DMS 273 (cell line): Measurements from ENCODE around the gene DDX10.
"Not testable (repeated sequence)": the region's sequence is repeated elsewhere in the genome, so short reads cannot be mapped to it uniquely, and the experiment has no call there.

Experiments
- DNase-seq: peaks from one replicate; lab custom pipeline; 2025; ENCODE audit not compliant: unreplicated experiment; lab: John Stamatoyannopoulos, UW

DDX10 gene

DNA sequence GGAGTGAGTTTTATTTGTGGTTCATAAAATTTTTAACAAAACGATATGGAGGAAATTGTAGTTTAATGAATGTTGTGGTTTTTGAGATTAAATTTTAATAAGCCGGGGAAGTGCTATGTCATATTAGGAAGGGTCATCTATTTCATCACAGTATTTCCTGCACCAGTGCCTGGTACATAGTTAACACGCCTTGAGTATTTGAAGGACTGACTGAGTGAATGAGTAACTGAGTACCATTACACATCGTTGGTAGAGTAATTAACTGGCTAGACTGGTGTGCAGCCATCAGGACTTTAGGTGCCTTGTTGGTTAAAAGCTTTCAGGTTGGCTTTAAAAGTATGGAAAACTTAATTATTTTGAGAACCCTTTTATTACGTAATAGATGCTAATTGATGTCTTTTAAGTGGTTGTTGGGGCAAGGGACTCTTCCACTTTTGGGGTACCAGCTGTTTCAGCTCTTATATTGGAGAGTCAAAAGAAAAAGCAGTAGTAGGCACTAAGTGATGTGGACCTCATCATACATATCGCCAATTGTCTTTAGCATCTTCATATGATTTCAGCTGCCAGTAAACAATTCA, 101.8 kb downstream of the DDX10 start:
- DNase-seq, result no peak

DNA sequence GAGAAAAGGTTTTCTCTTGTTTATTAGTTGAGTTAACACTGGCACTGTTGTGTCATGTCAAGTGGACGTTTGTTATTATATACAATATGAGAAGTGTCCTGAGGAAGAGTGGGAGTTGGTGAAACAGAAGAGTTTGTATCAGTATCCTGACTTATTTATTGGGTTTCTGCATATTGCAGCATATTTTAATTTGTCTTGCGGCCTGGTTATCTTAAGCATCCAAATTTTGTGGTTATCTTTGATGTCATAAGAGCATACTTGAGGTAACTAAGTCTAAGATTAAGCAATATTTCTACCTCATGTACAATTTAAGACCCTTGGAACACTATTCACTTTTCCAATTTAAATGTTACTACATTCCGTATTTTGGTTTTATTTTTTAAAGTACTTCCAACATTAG, 103.5 kb downstream of the DDX10 start:
- DNase-seq, result no peak

DNA sequence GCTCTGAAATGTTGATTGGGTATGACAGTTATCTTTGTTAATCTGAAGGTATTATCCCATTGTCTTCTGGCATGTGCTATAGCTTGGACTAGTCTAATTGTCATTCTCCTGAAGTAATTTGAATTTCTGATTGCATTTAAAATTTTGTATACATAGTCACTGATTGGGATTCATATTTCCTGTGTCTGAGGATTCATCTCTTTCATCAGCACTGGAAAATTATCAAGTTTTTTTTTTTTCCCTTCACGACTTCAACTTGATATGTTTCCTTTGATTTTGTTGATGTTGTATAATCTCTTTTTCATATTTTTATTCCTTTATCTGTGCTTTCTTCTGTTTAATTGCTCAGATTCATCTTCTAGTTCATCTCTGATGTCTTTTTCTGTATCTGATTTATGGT, 104.1 kb downstream of the DDX10 start:
- no peak for DNase-seq

DNA sequence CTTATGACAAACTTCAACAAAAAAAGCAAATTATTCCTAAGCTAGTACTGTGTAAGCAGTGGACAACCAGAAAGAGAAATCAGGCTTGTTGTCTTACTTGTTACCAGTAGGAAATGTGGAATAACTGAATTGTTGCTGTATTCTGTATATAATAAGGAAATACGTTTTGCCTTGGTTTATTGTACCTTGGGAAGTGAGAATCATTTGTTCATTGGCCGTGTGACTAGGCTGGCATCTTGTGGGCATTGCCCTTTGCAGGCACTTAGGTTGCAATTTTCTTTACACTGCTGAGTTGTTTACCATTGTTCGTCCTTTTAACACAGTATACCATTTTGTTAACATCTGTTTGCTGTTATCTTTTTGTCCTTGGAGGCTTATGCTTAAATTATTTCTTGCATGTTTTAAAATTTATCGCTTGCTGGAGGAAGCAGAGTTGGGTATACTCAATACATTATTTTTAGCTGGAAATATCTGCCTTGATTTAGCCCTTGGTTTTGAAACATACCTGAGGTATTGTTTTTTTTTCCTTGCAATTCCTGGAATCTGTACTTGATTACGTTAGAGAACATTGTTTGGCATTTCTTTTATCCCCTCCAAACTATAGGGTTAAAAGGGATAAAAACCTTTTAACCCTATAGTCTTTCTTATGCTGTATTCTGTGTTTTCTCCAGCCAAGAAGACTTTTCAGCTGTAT, 109.3 kb downstream of the DDX10 start:
- DNase-seq, result no peak

DNA sequence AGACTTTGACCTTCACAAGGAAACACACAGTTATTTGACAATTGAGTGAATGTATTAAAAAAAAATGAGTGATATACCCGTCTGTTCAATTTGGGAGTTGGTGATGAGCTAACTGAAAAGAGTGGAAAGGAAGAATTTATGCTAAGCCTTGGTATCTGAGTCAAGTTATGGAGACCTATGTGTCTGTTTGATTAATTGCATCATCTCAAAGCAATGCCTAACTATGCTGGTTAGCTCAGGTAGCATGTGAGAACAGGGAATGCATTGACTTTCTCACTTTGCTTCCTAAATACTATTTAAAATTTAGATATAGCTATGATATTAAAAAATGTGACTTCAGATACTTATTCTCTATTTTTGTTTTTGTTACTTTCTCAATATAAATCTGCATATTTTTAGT, 110.5 kb downstream of the DDX10 start:
- no peak for DNase-seq

DNA sequence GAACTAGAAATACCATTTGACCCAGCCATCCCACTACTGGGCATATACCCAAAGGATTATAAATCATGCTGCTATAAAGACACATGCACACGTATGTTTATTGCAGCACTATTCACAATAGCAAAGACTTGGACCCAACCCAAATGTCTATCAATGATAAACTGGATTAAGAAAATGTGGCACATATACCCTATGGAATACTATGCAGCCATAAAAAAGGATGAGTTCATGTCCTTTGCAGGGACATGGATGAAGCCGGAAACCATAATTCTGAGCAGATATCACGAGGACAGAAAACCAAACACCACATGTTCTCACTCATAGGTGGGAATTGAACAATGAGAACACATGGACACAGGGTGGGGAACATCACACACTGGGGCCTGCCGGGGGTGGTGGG, 114.3 kb downstream of the DDX10 start:
- DNase-seq, result not testable (repeated sequence)

DNA sequence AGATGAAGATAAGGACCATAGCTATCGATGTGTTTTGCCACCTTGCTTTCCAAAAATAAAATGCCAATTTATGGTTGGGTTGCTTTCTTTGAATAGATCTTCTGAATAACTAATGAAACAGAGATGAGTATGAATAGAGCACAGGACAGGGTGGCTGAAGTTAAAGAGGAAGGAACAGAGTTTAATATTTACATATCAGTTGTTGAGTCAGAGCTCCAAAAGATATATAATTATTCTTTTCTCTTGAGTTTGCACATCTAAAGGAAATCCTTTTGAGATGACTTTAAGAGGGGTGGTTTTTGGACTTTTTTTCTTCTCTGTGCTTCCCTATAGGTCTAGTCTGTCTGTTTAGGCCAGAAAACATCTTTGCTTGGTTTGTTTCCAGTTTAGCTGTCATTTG, 115.2 kb downstream of the DDX10 start:
- no peak for DNase-seq

DNA sequence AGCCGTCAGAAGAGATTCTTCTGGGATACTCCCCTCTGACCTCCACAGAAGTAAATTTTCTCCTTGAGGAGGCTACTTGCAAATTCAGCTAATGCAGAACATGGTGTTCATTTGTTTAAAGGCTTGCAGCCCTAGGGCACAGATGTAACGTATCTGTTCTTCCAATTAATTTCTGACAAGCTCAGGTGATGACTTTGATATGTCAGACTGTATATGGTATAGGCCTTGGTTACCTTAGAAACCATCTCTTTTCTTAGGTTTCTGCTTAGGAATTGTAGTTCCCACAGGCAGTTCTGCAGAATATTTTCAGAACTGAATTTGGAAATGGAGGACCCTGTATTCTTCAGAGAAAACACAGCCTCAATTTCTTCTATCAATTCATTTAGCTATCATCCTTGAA, 117.1 kb downstream of the DDX10 start:
- no peak for DNase-seq

DNA sequence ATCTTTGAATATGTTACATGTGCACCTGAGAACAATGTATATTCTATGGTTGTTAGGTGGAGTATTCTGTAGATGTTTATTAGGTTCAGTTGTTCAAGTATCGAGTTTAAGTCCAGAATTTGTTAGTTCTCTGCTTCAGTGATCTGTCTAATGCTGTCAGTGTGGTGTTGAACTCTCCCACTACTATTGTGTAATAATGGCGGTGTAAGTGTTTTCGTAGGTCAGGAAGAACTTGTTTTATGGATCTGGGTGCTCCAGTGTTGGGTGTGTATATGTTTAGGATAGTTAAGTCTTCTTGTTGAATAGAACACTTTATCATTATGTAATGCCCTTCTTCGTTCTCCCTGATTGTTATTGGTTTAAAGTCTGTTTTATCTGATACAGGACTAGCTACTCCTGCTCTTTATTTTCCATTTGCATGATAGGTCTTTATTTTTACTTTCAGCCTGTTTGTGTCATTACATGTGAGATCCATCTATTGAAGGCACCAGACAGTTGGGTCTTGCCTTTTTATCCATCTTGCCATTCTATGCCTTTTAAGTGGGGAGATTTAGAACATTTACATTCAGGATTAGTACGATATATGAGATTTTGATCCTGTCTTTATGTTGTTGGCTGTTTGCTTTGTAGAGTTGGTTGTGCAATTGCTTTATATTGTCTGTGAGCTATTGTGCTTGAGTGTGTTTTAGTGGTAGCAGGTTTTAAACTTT, 121.6 kb downstream of the DDX10 start:
- DNase-seq, result no peak

DNA sequence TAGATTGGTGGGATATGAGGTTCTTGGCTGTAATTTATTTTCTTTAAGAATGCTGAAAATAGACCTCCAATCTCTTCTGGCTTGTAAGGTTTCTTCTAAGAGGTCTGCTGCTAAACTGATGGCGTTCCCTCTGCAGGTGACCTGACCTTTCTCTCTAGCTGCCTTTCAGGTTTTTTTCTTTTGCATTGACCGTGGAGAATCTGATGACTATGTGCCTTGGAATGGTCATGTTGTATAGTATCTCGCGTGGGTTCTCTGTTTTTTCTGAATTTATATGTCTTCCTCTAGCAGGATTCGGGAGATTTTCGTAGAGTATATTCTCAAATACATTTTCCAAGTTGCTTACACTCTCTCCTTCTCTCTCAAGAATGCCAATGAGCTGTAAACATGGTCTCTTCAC, 122.2 kb downstream of the DDX10 start:
- no peak for DNase-seq

DNA sequence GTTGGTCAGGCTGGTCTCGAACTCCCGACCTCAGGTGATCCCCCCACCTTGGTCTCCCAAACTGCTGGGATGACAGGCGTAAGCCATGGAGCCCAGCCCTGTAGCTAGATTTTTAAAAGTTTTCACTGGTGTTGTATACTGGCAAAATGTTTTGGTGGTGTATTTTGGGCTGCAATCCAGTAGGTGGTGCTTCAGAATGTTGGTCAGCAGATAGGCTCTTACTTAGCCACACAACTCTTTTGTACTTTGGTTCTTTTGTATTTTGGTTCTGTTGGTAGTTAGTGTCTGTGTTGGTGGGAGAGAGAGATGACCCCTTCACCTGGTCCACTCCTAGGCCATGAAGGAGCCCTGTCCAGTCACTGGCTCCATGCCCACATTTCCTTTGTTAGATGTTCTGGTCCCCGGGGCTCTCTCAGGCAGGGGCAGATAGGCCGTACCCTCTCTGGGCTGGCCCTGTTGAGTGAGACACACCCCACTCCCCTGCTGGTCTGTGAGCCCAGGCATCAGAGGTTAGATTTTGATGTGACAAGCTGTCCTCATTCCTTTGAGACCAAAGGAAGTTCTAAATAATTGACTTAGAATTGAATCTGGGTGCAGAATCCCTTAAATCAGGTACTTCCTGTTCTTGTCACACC, 123.8 kb downstream of the DDX10 start:
- DNase-seq, result peak; percentile 18

DNA sequence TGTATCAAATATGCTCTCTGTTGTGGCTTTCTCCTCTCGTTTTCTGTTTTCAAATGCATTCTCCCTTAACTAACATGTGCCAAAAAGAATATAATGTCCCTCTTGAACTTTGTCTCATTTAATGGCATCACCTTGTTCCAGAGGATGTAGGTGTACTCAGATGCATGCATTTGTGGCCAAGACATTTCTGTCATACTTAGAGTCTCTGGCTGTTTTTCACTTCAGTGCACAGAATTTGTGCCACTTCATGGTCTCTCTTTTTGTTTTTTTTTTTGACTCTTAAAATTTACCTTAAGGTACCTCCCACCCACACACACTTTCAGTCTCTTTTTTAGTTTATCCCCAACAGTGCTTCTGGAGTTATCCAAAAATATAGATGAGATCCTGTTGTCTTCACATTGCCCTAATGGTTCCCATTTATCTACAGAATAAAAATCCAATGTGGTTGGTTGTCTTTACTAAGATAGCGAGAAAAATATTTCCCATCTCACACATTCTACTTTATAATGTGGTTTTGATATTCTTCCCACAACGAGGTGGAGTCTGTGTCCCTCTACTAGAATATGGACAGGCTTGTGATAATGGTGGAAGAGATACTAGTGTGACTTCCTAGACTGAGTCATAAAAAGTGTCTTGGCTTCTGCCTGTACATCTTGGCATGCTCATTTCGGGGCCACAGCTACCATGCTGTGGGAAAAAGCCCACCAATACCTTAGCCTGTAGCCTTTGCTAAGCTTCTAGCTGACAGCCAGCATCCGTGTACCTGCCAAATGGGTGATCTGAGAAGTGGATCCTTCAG, 125.8 kb downstream of the DDX10 start:
- DNase-seq, result no peak

DNA sequence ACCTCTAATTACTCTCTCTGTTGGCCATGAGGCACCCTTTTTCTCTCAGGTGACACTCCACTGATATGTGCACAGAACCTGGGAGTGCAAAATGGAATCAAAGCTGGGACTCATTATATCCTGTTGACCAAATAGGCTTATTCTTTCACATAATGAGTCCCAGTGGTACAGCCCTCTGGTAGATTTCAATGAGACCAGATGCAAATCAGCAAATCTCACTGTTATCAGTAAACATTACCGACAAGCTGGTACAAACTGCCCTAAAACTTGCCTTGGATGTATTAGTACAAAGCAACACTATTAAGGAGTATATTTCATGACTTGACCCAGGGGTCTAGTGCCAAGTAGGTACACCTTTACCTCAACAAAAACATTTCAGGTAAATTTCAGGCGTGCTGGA, 128.3 kb downstream of the DDX10 start:
- DNase-seq, result no peak

DNA sequence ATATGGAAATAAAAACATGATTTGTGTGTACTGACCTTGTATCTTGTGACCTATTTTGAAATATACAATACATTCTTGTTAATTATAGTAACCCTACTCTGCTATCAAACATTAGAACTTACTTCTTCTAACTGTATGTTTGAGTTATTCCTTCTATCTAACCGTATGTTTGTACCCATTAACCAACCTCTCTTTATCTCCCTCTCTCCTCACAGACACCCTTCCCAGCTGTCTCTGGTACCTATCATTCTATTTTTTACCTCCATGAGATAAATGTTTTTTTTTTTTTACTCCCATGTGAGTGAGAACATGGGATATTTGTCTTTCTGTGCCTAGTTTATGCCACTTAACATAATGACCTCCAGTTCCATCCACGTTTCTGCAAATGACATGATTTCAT, 128.7 kb downstream of the DDX10 start:
- no peak for DNase-seq

DNA sequence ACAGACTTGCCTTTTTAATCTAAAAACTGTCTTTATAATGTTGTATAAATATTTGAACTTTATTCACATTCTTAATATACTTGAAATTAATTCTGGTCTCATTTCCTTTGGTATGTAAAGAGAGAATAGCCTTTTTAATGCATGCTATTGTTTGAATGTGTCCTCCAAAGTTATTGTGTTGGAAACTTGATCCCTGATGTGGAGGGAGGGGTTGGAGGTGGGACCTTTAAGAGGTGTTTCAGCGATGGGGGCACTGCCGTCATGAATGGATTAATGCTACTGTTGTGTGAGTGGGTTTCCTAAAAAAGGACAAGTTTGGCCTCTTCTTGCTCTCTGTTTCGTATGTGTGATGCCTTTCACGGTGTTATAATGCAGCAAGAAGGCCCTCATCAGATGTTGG, 131.7 kb downstream of the DDX10 start:
- DNase-seq, result no peak

DNA sequence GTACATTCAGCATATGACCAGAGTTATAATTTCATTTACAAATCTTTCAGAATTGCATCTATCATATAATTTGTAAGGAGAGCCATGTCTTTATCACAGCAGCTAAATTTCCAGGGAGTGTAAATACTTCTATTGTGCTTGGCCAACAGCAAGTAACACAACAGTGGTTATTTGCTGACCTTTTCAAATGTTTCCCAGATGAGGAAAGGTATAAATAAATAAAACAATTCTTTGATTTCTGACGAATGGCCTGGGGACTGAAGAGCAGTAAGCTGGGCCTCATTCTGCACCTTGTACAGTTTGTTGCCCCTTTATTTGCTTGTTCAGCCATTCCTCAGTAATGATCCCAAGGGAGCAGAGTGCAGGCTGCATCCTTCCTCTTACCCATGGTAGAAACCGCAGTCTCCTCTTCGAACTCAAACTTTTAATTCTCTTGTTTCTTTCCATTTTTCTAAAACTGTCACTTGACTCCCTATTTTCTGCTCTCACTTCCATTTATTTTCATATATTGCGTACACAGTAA, 132.8 kb downstream of the DDX10 start:
- no peak for DNase-seq

DNA sequence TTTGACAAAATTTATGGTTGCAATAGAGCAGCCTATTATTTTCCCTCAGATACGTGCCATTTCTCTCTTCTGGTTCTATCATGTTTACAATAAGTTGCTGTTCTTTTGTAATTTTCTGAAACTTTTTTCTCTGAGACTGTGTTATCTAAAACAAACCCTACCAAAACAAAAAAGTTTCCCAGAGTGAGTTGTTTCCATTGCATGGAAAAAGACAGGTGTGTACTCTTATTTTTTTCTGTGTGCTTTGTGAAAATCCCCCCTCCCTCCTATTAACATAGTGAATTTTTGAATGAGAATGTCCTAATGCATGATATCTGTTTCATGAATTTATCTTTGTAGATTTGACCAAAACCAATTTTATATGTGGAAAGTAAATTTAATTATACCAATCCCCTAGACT, 137.6 kb downstream of the DDX10 start:
- DNase-seq, result no peak

DNA sequence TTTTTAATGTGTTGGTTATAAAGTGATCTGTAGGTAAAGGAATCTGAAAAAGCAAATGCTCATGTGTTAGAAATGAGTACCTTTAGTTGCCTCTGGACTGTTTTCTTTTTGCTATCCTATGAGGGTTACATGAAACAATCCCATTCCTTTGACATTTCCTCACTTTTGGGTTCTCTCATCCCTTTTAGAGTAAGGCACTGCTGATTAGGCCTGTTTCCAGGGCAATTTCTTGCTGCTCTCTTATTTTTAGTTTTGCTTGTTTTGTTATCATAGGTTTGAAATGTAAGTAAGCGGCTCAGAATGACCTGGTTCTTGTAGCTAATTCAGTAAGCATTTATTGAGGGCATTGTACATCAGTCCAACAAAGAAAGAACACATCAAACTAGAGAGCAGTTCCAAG, 138.9 kb downstream of the DDX10 start:
- DNase-seq, result no peak

DNA sequence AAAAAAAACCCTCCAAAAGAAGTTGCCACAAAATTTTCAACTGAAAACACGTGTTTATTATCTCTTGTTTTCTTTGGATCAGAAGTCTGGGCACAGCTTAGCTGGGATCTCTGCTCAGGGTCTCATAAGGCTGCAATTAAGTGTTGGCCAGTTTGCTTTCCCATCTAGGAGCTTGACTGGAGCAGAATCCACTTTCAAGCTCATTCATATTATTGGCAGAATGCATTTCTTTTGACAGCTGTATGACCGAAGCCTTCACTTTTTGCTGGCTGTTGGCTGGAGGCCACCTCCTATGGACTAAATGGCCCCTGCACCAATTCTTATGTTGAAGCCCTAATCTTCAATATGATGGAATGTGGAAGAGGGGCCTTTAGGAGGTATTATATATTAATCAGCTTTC, 139.6 kb downstream of the DDX10 start:
- no peak for DNase-seq

DNA sequence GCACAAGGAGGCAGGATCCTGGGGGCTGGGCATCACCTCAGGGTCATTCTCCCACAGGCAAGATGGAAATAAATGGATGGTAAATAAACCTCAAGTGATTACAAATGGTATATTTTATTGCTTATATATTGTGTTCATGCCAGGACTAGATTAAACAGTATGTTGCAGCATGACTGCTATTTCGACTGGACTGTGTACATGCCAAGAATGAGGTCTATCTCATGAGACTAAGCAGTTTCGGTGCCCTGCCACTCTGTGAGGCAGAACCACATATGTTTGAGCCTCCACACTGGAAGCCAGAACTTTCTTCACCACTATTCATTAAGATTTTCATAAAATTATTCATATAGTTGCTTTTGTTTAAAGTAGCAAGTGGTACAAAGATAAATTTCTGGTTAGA, 140.2 kb downstream of the DDX10 start:
- DNase-seq, result no peak

DNA sequence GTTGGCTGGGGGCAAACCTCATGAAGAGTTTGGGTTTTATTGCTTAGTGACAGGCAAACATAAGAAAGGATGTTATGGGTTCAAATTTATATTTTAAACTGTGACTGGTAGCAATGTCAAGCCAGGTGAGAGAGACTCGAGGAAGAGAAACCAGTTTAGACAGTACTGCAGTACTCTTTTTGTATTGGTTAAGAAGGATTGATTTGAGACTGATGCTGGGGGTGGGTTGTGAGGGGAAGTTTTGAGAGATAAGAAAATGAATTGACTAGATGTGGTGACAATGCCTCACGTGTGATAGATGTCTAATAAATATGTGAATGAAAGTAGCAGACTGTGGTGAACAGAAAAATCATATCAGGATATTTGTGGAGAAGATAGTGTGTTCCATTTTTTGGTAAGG, 142.4 kb downstream of the DDX10 start:
- DNase-seq, result no peak
